Skeletal muscle cell (primary cell): ENCODE data around the gene RTL1.

ENCODE experiments used
- DNase-seq: peaks from one replicate; pipeline ENCODE4 v3.0.0-alpha.2; 2010; ENCODE audit warnings: low read depth
- H3K4me3 ChIP-seq: 2 replicates; pipeline ENCODE4 v1.5.1; 2011; ENCODE audit warnings: low read depth, mild to moderate bottlenecking, control low read depth, low read length, moderate library complexity

The RTL1 gene

GRCh38 chr14:100898935-100899883 lies 4.3 kb downstream of the RTL1 start:
- no peak for DNase-seq
- H3K4me3 ChIP-seq: no peak overlapping the region

- DNase-seq: no peak
- no peak overlapping the region for H3K4me3 ChIP-seq
Measured at GRCh38 chr14:100898465-100898864, 5.1 kb downstream of the RTL1 start.

- H3K4me3 ChIP-seq: no peak overlapping the region
- no peak for DNase-seq
Measured at GRCh38 chr14:100896369-100897060, 7.0 kb downstream of the RTL1 start.

- DNase-seq: no peak
- H3K4me3 ChIP-seq: no peak overlapping the region
Measured at GRCh38 chr14:100895411-100895810, 8.1 kb downstream of the RTL1 start.

GRCh38 chr14:100894416-100894815 lies 9.1 kb downstream of the RTL1 start:
- DNase-seq: no peak
- H3K4me3 ChIP-seq: no peak overlapping the region

GRCh38 chr14:100893760-100894159 lies 9.8 kb downstream of the RTL1 start:
- DNase-seq: no peak
- no peak overlapping the region for H3K4me3 ChIP-seq

- no peak overlapping the region for H3K4me3 ChIP-seq
- no peak for DNase-seq
Measured at GRCh38 chr14:100893228-100893601, 10.3 kb downstream of the RTL1 start.

- no peak overlapping the region for H3K4me3 ChIP-seq
- DNase-seq: no peak
Measured at GRCh38 chr14:100892496-100893227, 10.9 kb downstream of the RTL1 start.

- H3K4me3 ChIP-seq: no peak overlapping the region
- no peak for DNase-seq
Measured at GRCh38 chr14:100891501-100892445, 11.7 kb downstream of the RTL1 start.

GRCh38 chr14:100891051-100891450 lies 12.5 kb downstream of the RTL1 start:
- DNase-seq: no peak
- H3K4me3 ChIP-seq: no peak overlapping the region

GRCh38 chr14:100890061-100890850 lies 13.3 kb downstream of the RTL1 start:
- no peak for DNase-seq
- no peak overlapping the region for H3K4me3 ChIP-seq

GRCh38 chr14:100889641-100890040 lies 13.9 kb downstream of the RTL1 start:
- no peak for DNase-seq
- no peak overlapping the region for H3K4me3 ChIP-seq

GRCh38 chr14:100888789-100889315 lies 14.7 kb downstream of the RTL1 start:
- no peak for DNase-seq
- no peak overlapping the region for H3K4me3 ChIP-seq

- H3K4me3 ChIP-seq: no peak overlapping the region
- DNase-seq: no peak
Measured at GRCh38 chr14:100887728-100888335, 15.7 kb downstream of the RTL1 start.

GRCh38 chr14:100885617-100886016 lies 17.9 kb downstream of the RTL1 start:
- no peak for DNase-seq

GRCh38 chr14:100885196-100885595 lies 18.3 kb downstream of the RTL1 start:
- no peak overlapping the region for H3K4me3 ChIP-seq
- no peak for DNase-seq

More at GRCh38 chr14:100885617-100886016, 17.9 kb downstream of the RTL1 start:
- H3K4me3 ChIP-seq: no peak overlapping the region

- no peak overlapping the region for H3K4me3 ChIP-seq
- no peak for DNase-seq
Measured at GRCh38 chr14:100884456-100884855, 19.1 kb downstream of the RTL1 start.

- H3K4me3 ChIP-seq: no peak overlapping the region
- no peak for DNase-seq
Measured at GRCh38 chr14:100883789-100884101, 19.8 kb downstream of the RTL1 start.
